ENCODE results near the gene ANKRD55.
"Not testable (repeated sequence)": the region's sequence is repeated elsewhere in the genome, so short reads cannot be mapped to it uniquely, and the experiment has no call there.

The ANKRD55 gene

DNA sequence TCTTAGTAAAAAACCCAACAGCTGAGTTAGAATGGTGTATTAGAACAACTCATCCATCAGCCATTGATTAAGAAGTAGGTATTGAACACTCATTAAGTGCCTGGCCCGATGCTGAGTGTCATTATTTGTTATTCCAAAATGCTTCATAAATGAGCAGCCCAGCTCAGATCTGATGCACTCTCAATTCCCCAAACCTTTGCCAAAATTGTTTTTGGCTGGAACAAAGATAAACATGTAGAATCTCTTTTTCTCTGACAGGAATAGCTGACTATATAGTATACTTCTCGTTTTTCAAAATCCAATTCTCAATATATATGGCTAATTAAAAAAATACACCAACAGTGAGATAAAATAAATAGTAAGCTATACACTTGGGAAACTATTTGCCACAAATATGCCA, 20.0 kb upstream of the ANKRD55 start:
- no peak for DNase-seq (ENCODE audit: low spot score)

DNA sequence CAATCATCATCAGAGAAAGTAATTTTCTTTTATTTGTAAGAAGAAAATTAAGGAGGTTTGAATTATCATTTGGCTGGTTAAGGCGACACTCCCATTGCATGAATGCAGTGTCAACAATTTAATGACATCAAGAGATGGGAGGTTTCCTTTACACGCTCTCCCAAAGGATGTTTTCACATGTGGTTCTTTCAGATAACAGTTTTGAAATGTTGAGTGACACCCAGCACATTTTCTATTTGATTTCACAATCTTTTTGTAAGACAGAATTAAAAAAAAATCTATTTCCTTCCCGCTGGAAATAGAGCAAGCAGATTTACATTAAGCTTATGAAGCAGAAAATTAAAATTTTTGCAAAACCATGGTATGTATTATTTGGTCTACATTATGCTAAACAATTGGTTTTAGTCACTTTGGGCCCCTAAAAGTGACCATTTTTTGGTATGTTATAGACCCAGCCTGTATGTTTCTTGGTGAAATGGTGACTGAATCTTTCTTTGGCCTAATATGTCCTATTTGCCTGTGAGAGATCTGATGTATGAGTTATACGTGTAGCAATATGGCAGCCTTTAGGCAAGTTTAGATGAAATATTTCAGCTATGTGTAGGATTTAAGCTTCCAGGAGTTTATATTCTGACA, 18.9 kb upstream of the ANKRD55 start:
- peak; percentile 30 for DNase-seq (ENCODE audit: low spot score)

DNA sequence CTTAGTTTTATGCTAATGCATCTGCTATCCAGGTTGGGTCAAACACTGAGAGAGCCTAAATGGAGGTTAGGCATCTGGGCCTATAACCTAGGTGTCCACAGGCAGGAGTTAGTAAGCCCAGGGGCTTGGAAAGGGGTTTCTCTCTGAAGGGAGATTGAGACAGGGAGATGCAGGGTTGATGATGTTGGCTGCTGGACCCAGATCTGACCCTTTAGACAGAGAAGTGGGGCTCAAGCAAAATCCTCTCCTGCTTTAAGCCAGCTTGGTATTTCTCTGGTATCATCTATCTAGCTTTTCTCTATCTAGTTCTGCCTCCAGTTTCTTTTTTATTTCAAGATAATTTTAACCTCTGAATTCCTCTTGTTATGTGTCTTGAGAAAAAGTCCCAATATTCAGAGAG, 18.3 kb upstream of the ANKRD55 start:
- DNase-seq (ENCODE audit: low spot score) = no peak

DNA sequence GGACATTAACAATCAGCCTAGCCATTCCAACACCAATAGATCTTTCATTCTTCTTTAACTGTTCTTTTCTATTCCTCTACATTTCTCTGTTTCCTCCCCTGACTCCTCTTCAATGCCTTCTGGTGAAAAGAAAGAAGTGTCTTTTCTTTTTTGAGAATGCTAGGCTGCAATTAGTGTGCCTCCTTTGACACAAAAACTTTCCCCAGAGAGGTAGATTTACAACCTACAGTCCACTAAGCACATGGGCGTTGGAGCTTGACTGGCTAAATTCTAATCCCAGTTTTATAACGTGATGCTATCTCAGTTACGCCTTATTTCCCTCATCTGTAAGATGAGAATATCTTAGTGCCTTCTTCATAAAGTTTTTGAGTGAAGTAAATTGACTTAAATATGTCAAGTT, 16.9 kb upstream of the ANKRD55 start:
- DNase-seq (ENCODE audit: low spot score) = no peak

DNA sequence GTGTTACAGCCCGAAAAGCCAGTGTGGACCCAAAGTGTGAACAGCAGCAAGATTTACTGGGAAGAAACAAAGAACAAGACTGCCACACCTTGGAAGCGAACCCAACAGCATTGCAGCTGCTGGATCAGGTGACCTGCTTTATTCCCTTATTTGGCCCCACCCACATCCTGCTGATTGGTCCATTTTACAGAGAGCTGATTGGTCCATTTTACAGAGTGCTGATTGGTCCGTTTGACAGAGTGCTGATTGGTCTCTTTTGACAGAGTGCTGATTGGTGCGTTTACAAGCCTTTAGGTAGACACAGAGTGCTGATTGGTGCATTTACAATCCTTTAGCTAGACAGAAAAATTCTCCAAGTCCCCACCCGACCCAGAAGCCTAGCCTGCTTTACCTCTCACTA, 16.0 kb upstream of the ANKRD55 start:
- not testable (repeated sequence) for DNase-seq (ENCODE audit: low spot score)

DNA sequence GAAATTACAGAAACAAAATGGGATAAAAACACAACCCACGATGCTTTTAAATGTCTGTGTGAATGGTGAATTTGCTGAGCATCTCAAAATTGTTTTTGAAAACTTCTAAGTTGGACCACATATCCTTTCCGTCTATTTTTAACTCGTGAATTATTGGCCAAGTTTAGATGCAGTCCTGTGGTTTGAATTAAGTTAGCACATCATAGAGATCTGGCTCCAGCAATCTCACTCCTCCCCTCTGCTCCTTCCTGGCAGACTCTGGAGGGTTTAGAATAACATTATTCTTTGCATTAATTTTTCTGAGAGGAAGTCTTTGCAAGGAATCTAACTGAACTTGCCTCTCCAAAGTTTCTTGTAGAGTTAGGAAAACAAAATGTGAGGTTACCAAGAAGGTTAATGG, 14.5 kb upstream of the ANKRD55 start:
- no peak for DNase-seq (ENCODE audit: low spot score)

DNA sequence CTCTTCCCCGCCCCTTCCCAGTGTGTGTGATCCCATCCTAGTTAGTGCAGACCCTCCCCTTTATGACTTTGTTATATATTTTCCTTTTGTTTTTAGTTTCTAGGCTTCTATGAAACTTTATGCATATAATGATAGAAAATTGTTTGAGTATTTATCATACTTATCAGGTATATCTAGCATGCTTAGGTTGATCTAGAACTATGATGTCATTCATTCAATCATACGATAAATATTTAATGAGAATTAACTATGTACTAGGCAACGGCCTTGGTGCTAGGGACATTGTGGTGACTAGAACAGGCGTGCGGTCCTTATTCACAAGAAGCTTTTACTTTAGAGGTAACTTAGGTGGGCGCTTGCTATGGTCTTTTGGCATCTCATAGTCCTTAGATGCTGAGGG, 13.6 kb upstream of the ANKRD55 start:
- no peak for DNase-seq (ENCODE audit: low spot score)

DNA sequence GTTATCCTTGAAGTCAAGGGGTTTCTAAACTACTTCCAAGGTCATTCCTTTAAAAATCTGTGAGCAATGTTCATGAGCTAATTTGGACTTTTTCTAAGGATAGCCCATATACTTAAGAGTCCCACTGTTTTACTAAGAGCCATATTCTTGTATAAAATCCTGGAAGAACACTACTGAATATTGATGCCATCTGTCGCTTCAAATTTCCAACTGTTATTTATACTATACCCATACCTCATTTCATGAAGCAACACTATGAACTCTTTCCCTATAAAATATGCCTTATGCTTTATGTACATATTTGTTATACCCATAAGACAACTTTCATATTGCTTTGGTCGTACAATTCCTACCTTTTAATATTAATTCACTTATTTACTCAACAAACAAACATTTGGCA, 12.4 kb upstream of the ANKRD55 start:
- DNase-seq (ENCODE audit: low spot score) = no peak

DNA sequence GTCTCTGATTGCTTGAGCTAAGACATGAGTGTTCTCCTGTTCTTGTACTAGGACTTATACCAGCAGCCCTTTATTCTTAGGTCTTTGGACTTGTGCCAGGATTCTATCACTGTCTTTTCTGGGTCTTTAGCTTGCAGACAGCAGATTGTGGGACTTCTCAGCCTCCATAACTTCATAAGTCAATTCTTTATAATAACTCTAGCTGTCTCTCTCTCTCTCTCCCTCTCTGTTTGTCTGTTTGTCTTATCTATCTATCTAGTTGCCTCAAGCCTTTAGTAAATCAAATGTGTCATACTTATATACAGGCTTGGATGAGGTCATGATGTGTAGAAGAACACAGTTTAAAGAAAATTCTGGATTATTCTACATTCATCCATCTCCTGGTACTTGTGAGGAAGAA, 11.5 kb upstream of the ANKRD55 start:
- DNase-seq (ENCODE audit: low spot score) = no peak

DNA sequence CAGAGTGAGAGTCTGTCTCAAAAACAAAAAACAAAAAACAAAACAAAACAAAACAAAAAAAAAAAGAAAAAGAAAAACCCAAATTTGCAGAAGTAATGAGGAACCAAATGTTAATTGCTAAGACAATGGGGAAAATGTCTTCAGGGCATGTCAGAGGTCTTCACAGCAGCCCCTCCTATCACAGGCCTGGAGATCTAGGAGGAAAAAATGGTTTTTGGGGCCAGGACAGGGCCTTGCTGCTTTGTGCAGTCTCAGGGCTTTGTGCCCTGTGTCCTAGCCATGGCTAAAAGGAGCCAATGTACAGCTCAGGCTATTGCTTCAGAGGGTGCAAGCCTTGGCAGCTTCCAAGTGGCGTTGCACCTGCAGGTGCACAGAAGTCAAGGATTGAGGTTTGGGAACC, 9.1 kb upstream of the ANKRD55 start:
- not testable (repeated sequence) for DNase-seq (ENCODE audit: low spot score)

DNA sequence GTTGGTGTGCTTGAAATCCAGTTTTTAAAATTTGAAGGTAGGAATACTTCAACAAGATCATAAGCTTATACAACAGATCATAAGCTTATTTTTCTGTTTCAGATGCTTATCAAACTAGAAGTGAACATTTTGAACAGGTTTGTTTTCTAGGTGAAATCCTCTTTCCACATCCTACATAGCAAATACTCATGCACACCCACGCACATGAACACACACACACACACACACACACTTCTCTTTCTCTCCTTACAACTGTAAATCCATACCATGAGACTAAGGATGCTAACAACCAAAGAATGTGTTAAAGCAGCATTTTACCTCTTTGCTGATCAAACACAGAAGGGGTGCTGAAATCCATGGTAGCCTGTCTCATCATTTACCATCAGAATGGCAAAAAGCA, 592 bp downstream of the ANKRD55 start:
- DNase-seq (ENCODE audit: low spot score) = no peak

DNA sequence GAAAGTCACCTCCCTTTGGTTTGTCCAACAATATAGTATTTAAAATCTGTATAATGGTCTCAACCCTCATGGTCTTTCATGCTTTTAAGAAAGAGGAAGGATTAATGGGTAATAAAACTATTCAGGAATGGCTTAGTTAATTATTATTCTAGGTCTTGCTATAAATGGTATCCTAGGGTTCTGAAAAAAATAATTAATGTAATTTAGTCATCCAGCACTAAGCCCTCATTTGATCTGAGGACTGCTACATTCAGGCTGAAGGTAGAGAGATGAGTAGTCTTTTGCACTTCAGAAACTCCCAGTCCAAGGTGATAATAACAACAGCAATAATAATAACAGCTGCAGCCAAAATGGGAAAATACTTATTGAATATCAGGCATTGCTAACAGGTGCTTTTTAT, 2.6 kb downstream of the ANKRD55 start:
- no peak for DNase-seq (ENCODE audit: low spot score)

DNA sequence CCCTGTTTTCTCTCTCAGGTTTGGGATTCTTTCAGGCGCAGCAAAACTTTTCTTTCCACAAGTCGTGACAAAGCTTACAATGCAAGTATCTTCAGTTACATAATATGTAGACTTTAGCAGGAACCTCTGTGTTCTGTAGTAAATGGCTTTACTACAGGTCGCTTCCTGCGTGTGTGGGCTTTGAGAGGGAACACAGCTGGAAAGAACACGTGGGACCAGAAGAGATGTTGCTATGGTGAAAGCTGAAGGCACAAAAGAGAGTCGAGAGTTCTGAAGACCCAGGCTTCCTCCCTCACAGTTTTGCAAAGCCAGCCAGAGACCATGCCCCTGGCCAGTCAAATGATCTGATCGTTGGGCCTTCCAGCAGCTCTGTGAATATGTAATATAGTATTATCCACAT, 4.0 kb downstream of the ANKRD55 start:
- DNase-seq (ENCODE audit: low spot score) = no peak

DNA sequence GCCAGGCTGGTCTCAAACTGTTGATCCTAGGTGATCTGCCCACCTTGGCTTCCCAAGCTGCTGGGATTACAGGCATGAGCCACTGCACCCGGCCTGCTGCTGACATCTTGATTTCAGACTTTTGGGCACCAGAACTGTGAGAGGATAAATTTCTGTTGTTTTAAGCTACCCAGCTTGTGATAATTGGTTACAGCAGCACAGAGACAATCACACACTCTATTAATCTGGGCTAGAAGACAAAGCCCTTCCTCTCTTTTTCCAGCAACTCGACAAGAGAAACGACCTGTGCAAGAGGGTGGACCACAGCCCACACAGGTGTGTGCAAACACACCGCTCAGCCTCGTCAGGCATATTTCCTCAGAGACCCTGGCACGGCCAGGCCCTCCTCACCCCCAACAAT, 4.5 kb downstream of the ANKRD55 start:
- no peak for DNase-seq (ENCODE audit: low spot score)

DNA sequence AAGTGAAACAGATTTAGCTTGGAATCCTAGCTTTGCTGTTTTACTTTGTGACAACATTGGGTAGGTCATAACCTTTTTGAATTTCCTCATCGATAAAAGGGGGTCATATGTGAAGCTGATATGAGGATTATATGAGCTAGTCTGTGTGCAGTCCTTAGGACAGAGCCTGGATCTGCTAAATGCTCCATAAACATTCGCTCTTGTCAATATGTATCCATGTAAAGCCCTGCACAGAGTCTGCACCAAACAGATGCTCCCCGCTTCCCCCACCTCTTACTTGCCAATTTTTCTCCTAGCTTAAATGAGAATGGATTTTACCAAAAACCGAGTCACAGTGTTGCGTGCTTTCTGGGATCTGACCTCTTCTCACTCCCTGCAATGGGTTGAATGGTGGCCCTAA, 5.4 kb downstream of the ANKRD55 start:
- no peak for DNase-seq (ENCODE audit: low spot score)

DNA sequence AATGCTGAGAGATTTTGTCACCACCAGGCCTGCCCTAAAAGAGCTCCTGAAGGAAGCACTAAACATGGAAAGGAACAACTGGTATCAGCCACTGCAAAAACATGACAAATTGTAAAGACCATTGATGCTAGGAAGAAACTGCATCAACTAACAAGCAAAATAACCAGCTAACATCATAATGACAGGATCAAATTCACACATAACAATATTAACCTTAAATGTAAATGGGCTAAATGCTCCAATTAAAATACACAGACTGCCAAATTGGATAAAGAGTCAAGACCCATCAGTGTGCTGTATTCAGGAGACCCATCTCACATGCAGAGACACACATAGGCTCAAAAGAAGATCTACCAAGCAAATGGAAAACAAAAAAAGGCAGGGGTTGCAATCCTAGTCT, 9.8 kb downstream of the ANKRD55 start:
- not testable (repeated sequence) for DNase-seq (ENCODE audit: low spot score)

DNA sequence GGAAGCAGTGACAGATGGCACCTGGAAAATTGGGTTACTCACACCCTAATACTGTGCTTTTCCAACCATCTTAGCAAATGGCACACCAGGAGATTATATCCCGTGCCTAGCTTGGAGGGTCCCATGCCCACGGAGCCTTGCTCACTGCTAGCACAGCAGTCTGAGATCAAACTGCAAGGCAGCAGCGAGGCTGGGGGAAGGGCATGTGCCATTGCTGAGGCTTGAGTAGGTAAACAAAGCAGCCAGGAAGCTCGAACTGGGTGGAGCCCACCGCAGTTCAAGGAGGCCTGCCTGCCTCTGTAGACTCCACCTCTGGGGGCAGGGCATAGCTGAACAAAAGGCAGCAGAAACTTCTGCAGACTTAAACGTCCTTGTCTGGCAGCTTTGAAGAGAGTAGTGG, 11.5 kb downstream of the ANKRD55 start:
- not testable (repeated sequence) for DNase-seq (ENCODE audit: low spot score)

DNA sequence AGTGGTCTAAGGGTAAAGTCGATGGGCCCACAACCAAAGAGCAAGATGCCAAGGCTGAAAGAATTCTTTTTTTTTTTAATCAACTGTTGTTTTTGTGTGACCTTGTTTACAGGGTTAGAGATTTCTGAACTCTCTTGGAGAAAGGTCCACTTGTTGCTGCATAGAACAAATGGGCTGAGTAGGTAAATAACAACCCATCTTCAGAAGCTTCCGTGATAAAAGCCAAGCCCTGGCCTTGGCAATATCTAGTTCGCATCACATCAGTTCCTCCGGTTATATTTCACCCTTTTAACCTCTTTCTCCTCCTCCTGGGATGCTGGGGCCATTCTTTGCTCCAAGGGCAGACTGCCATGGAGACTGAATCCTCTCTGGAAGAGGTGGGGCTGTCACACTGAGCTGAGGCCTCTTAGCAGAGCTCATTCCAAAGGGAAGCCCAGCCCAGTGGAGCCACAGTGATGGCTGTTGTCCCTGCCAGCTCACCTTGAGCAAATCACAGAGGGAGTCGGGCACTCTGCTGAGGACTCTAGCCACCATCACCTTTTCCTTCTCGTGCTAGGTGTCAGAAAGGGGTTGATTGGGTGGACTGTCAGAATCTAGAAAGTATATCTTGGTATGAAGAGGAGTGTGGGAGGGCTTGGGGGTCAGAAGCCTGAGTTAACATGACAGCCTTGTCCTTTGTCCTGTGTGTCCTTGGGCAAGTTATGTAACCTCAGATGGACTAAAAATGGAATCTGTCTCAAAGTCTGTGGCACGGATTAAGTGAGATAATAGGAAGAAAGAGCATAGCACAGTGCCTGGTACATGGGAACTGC, 17.9 kb downstream of the ANKRD55 start:
- DNase-seq (ENCODE audit: low spot score) = no peak

DNA sequence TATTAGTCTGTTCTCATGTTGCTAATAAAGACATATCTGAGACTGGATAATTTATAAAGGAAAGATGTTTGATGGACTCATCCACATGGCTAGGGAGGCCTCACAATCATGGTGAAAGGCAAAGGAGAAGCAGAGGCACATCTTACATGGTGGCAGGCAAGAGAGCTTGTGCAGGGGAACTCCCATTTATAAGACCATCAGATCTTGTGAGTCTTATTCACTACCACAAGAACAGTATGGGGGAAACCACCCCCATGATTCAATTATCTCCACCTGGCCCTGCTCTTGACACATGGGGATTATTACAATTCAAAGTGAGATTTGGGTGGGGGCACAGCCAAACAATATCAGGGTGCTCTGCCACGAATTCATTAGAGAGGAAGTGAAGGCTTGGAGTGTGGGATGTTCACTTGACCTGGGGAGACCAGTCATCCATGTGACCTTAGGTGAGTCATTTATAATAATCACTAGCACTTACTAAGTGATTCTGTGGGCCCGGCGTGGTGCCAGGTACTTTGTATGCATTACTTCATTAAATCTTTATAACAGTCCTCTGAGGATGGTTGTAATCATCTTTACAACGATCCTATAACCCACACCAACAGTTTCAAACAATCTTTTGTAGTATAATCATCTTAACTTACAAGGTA, 19.1 kb downstream of the ANKRD55 start:
- not testable (repeated sequence) for DNase-seq (ENCODE audit: low spot score)

DNA sequence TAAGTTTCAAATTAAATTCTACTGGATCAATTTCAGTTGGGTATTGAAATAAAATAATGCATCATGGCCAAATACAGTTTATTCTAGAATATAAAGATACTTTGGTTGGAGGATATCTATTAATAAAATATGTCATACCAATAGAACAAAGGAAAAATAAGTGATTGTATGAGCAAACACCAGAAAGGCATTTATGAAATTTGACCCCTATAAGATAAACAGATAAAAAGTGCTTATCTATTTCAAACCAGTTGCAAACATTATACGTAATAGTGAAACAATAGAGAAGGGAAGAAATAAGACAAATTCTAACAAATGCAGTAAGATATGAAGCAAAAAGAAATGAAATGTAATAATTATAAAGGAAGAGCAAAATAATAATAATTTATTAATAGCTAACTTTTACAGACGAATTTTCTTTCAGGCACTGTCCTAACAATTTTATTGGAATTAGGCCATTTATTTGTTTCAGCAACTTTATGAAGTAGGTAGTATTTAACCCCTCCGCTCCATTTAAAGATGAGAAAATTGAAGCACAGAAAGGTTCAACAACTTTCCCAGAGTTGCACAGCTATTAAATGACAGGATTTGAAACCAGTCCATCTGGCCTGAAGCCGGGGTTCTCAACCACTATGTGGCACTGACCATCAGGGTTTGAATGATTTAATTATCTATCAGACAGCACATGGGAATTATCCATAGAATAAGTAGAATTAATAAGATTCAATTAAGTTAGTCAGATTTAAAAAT, 20.8 kb downstream of the ANKRD55 start:
- DNase-seq (ENCODE audit: low spot score) = no peak

DNA sequence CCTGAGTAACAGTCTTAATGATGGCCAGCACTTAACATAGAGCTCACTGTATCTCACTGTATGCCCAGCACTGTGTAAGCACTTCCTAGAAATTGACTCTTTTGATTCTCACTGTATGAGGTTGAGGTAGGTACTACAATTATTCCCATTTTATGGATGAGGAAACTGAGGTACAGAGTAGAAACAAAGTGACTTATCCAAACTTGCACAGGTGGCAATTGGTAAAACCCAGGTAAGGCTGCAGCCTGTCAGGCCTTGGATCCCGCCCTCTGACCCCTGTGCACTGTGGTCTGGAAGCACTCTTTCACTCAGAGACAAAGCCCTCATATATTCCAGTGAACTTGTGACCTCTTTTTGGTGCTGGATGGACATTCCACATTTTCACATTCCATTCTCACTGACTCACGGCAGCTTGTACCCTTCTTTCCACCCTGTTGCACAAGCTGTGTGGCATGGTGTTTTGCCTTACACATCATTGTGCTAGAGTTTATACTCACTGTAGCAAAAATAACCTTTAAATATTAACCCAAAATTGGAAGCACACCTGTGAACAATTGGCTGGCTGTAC, 21.7 kb downstream of the ANKRD55 start:
- DNase-seq (ENCODE audit: low spot score) = no peak

DNA sequence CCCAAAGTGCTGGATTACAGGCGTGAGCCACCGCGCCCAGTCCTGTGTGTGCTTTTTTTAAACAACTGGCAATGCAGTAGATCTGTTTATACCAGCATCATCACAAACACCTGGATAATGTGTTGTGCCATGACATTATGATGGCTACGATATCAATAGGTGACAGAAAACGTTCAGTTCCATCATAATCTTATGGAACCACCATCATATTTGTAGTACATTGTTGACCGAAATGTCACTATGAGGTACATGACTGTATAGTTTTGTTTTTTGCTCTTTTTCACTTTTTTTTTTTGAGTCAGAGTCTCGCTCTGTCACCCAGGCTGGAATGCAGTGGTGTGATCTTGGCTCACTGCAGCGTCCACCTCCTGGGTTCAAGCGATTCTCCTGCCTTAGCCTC, 24.4 kb downstream of the ANKRD55 start:
- no peak for DNase-seq (ENCODE audit: low spot score)

Data from hematopoietic multipotent progenitor cell treated with erythropoietin and hydrocortisone succinate and interleukin-3 and kit ligand, for 17 days (in vitro differentiated cells).